Pancreas (tissue), 10 donors: ENCODE results near the gene SLC44A2. TPM values are rescaled to one million over a fixed set of nuclear protein-coding genes. Genes with fewer than 3 reads are reported as not detected.

Source experiments
- ATAC-seq, 4 donors: fragments of 200-7000 bp; cut with Tn5 transposase; one replicate each; pipeline versions ENCODE4 v1.8.0 to v1.9.1; 2020; ENCODE audit warnings: mild to moderate bottlenecking in 4 of 4, moderate library complexity in 4 of 4
- DNase-seq, 6 donors: peaks; one replicate each; pipeline ENCODE4 v3.0.0-alpha.2; 2020
- FAIRE-seq: peaks from 2 replicates; lab custom pipeline; 2012; peaks lifted over from hg19 to GRCh38; lab: Jason Lieb, UNC
- H3K27ac ChIP-seq, 4 donors: fragments of 200-600 bp; sonication (generic); 1 replicate in 3 of 4; 2 replicates in 1 of 4; pipeline versions ENCODE4 v1.5.0 to v1.8.0; 2020
- H3K27me3 ChIP-seq, 4 donors: fragments of 200-600 bp; one replicate each; pipeline ENCODE4 v1.8.0; 2021
- H3K36me3 ChIP-seq, 3 donors: fragments of 200-600 bp; sonication (generic) in 1 of 3; one replicate each; pipeline versions ENCODE4 v1.5.0 to v1.8.0; 2020 to 2021
- H3K4me1 ChIP-seq, 3 donors: fragments of 200-600 bp; one replicate each; pipeline ENCODE4 v1.8.0; 2021
- H3K4me3 ChIP-seq, 4 donors: fragments of 200-600 bp; sonication (generic) in 2 of 4; one replicate each; pipeline versions ENCODE4 v1.5.0 to v1.8.0; 2020 to 2021
- H3K9me3 ChIP-seq, 4 donors: fragments of 200-600 bp; one replicate each; pipeline ENCODE4 v1.8.0; 2021
- CTCF ChIP-seq, 4 donors: fragments of 200-600 bp; sonication (generic) in 3 of 4; IDR thresholded peaks; one replicate each; pipeline versions ENCODE4 v1.5.0 to v1.8.0; 2021; ENCODE audit warnings: antibody characterized with exemption in 4 of 4
- whole genome bisulfite sequencing, 2 donors: extraction: QIAGEN DNeasy Blood & Tissue Kit; methylation state at CpG; one replicate each; pipeline ENCODE4 v1.1.7; 2013; 5-methylcytosine and 5-hydroxymethylcytosine counted together
- intact Hi-C, 3 donors: fragments of 100-400 bp; cut with DNase I; formaldehyde crosslinking; loops; one replicate each; pipeline versions ENCODE4 v1.11.1 to v1.14.2; 2022
- polyA plus RNA-seq, 2 donors: library from polyadenylated mRNA; stranded (reverse); fragments of 200-250 nt; gene quantifications; one replicate each; pipeline ENCODE4 v1.2.3, GENCODE V29; 2013
- total RNA-seq, 6 donors: library from RNA; stranded (reverse); fragmentation: NEBNext Ultra II Directional in 4 of 6; extraction: Animal tissue kit (Norgen Biotek cat#: 25700) in 4 of 6; gene quantifications; one replicate each; pipeline versions ENCODE4 v1.2.1 to v1.2.4, GENCODE V29; 2021 to 2023
- donor health status: healthy with polysubstance abuse.
- donor health status: DM: no; HTN: no; CAD: no; lungs with moderate emphysema.
- donor health status: DM: no; HTN: no; CAD: no.
- donor health status: control.
- donor health status: control.
- donor health status: Bipolar disorder and iron deficiency.
- donor health status: DM: yes; HTN: yes; CAD: no.
- donor health status: DM: no; HTN: no; CAD: no.
- donor health status: DM: no; HTN: no; CAD: no.
- donor health status: DM: yes; HTN: yes; CAD: no.

Gene SLC44A2
- total and polyA plus RNA-seq, 8 donors, result 32.7 to 69.0 (median 48.4) TPM

GRCh38 chr19:10692673-10693264, 67.4 kb downstream of the SLC44A2 start:
- intact Hi-C loops, result no loop called here
- H3K36me3 ChIP-seq, result peaks cover 5 to 36% (median 15%) of the 10 kb centered on the region in 3 donors

More at GRCh38 chr19:10692673-10693264, 67.4 kb downstream of the SLC44A2 start:
- no peaks in the 10 kb centered on the region for H3K9me3 ChIP-seq
- no peak overlapping the region for H3K4me3 ChIP-seq
- H3K4me1 ChIP-seq, result peaks cover 0 to 3% (median 0%) of the 10 kb centered on the region in 3 donors
- TF ChIP-seq CTCF (IDR thresholded peaks at IDR 0.05), result no peak
- FAIRE-seq (no peak), ATAC-seq (no peak), DNase-seq (no peak)
- no peak overlapping the region for H3K27ac ChIP-seq
- H3K27me3 ChIP-seq, result no peaks in the 10 kb centered on the region
- WGBS, 2 donors, result 90 to 91% methylated on average over 5 of the region's 5 CpGs

Other genes starting within 250 kb of the SLC44A2 start
- gene TYK2, start 245.0 kb upstream of the SLC44A2 start, total RNA-seq, result 10 to 100 TPM; 42.5 to 90.3 (median 53.3) TPM
- 100 to 1,000 TPM; 203 to 302 TPM for gene TYK2, start 245.0 kb upstream of the SLC44A2 start, polyA plus RNA-seq
- 10 to 100 TPM; 41.3 to 61.0 (median 48.5) TPM for gene CDC37, start 222.0 kb upstream of the SLC44A2 start, total RNA-seq
- gene CDC37, start 222.0 kb upstream of the SLC44A2 start, polyA plus RNA-seq, result 100 to 1,000 TPM; 226 to 266 TPM
- 10 to 100 TPM in 4 of 6 donors, 1 to 10 TPM in 2; 6.6 to 12.6 (median 11.2) TPM for gene PDE4A, start 205.0 kb upstream of the SLC44A2 start, total RNA-seq
- gene PDE4A, start 205.0 kb upstream of the SLC44A2 start, polyA plus RNA-seq, result 1 to 10 TPM; 5.0 to 8.5 TPM
- 10 to 100 TPM; 25.2 to 36.4 (median 32.3) TPM for gene KEAP1, start 122.2 kb upstream of the SLC44A2 start, total RNA-seq
- gene KEAP1, start 122.2 kb upstream of the SLC44A2 start, polyA plus RNA-seq, result 10 to 100 TPM; 40.9 to 48.6 TPM
- gene S1PR5, start 108.1 kb upstream of the SLC44A2 start, total RNA-seq, result 1 to 10 TPM in 2 of 6 donors, under 1 TPM in 4; 0.32 to 1.3 (median 0.63) TPM
- under 1 TPM; 0.21 to 0.38 TPM for gene S1PR5, start 108.1 kb upstream of the SLC44A2 start, polyA plus RNA-seq
- 10 to 100 TPM; 12.9 to 26.9 (median 20.5) TPM for gene ATG4D, start 81.6 kb upstream of the SLC44A2 start, total RNA-seq
- gene ATG4D, start 81.6 kb upstream of the SLC44A2 start, polyA plus RNA-seq, result 10 to 100 TPM; 35.2 to 62.1 TPM
- 10 to 100 TPM in 4 of 6 donors, 1 to 10 TPM in 2; 8.0 to 15.8 (median 13.5) TPM for gene KRI1, start 59.5 kb upstream of the SLC44A2 start, total RNA-seq
- gene KRI1, start 59.5 kb upstream of the SLC44A2 start, polyA plus RNA-seq, result 10 to 100 TPM; 34.7 to 41.8 TPM
- 1 to 10 TPM; 1.4 to 3.3 (median 2.1) TPM for gene CDKN2D, start 56.6 kb upstream of the SLC44A2 start, total RNA-seq
- gene CDKN2D, start 56.6 kb upstream of the SLC44A2 start, polyA plus RNA-seq, result 1 to 10 TPM; 3.8 to 9.1 TPM
- 10 to 100 TPM; 32.2 to 48.6 (median 39.7) TPM for gene AP1M2, start 38.2 kb upstream of the SLC44A2 start, total RNA-seq
- 10 to 100 TPM; 55.3 to 57.6 TPM for gene AP1M2, start 38.2 kb upstream of the SLC44A2 start, polyA plus RNA-seq
- 100 to 1,000 TPM in 4 of 6 donors, 10 to 100 TPM in 2; 70.5 to 126 (median 109) TPM for gene ILF3, start 28.8 kb downstream of the SLC44A2 start, total RNA-seq
- gene ILF3, start 28.8 kb downstream of the SLC44A2 start, polyA plus RNA-seq, result 100 to 1,000 TPM; 109 to 129 TPM
- 10 to 100 TPM; 42.5 to 70.7 (median 56.6) TPM for gene QTRT1, start 75.9 kb downstream of the SLC44A2 start, total RNA-seq
- gene QTRT1, start 75.9 kb downstream of the SLC44A2 start, polyA plus RNA-seq, result 100 to 1,000 TPM; 410 to 432 TPM
- gene DNM2, start 92.5 kb downstream of the SLC44A2 start, total RNA-seq, result 10 to 100 TPM; 52.5 to 94.8 (median 87.9) TPM
- 100 to 1,000 TPM in 1 of 2 donors, 10 to 100 TPM in 1; 88.6 to 115 TPM for gene DNM2, start 92.5 kb downstream of the SLC44A2 start, polyA plus RNA-seq
- 10 to 100 TPM; 13.6 to 22.6 (median 18.7) TPM for gene TMED1, start 210.7 kb downstream of the SLC44A2 start, total RNA-seq
- 10 to 100 TPM; 19.3 to 32.3 TPM for gene TMED1, start 210.7 kb downstream of the SLC44A2 start, polyA plus RNA-seq
- gene C19orf38, start 222.9 kb downstream of the SLC44A2 start, total RNA-seq, result under 1 TPM in 5 of 6 donors, not detected in 1; 0.47 to 1.00 (median 0.75) TPM
- under 1 TPM; 0.31 to 0.99 TPM for gene C19orf38, start 222.9 kb downstream of the SLC44A2 start, polyA plus RNA-seq
- 10 to 100 TPM; 13.0 to 24.7 (median 16.0) TPM for gene CARM1, start 246.0 kb downstream of the SLC44A2 start, total RNA-seq
- 10 to 100 TPM; 16.6 to 21.1 TPM for gene CARM1, start 246.0 kb downstream of the SLC44A2 start, polyA plus RNA-seq